ENCODE measurements around the gene SCYL2.

GRCh38 chr12:100253437-100253836, 13.5 kb upstream of the SCYL2 start:
- TF ChIP-seq CTCF (IDR thresholded peaks at IDR 0.05) (no peak), POLR2A (IDR thresholded peaks at IDR 0.05) (no peak)

Measured in adrenal gland (tissue), 5 donors.